Endodermal cell (in vitro differentiated cells): ENCODE data around the gene RASGEF1B. TPM values are rescaled to one million over a fixed set of nuclear protein-coding genes. Genes with fewer than 3 reads are reported as not detected.

ENCODE experiments used
- DNase-seq: peaks from one replicate; pipeline ENCODE4 v3.0.0-alpha.2; 2017
- H3K27ac ChIP-seq: 2 replicates; pipeline ENCODE4 v1.5.1; 2013; ENCODE audit warnings: mild to moderate bottlenecking, low read depth, low read length, moderate library complexity
- H3K27me3 ChIP-seq: 2 replicates; pipeline ENCODE4 v1.6.1; 2013; ENCODE audit warnings: mild to moderate bottlenecking, low read length, moderate library complexity; ENCODE audit not compliant: insufficient read depth, control insufficient read depth, poor library complexity, severe bottlenecking
- H3K36me3 ChIP-seq: 2 replicates; pipeline ENCODE4 v1.7.0; 2013; ENCODE audit warnings: mild to moderate bottlenecking, low read length, moderate library complexity; ENCODE audit not compliant: control insufficient read depth, insufficient read depth
- H3K4me1 ChIP-seq: one replicate; pipeline ENCODE4 v1.7.0; 2013; ENCODE audit warnings: low read length; ENCODE audit not compliant: control insufficient read depth, insufficient read depth
- H3K4me3 ChIP-seq: 2 replicates; pipeline ENCODE4 v1.5.1; 2013; ENCODE audit warnings: mild to moderate bottlenecking, low read length, moderate library complexity
- H3K9ac ChIP-seq: 2 replicates; pipeline ENCODE4 v1.6.1; 2013; ENCODE audit warnings: mild to moderate bottlenecking, low read length, moderate library complexity; ENCODE audit not compliant: poor library complexity, severe bottlenecking; ENCODE audit errors: extremely low read depth
- H3K9me3 ChIP-seq: 2 replicates; pipeline ENCODE4 v1.6.1; 2013; ENCODE audit warnings: mild to moderate bottlenecking, low read length, moderate library complexity; ENCODE audit not compliant: control insufficient read depth
- H3K27ac Mint-ChIP-seq: 2 replicates; pipeline ENCODE4 v1.8.0; 2020; ENCODE audit warnings: mixed read lengths
- H3K27me3 Mint-ChIP-seq: 2 replicates; pipeline ENCODE4 v1.8.0; 2021; ENCODE audit warnings: mild to moderate bottlenecking, mixed read lengths; ENCODE audit not compliant: insufficient read depth
- H3K36me3 Mint-ChIP-seq: 2 replicates; pipeline ENCODE4 v1.8.0; 2020; ENCODE audit warnings: low read depth, mixed read lengths
- H3K4me1 Mint-ChIP-seq: 2 replicates; pipeline ENCODE4 v1.8.0; 2020; ENCODE audit warnings: mixed read lengths
- H3K4me3 Mint-ChIP-seq: 2 replicates; pipeline ENCODE4 v1.8.0; 2020; ENCODE audit warnings: mild to moderate bottlenecking, moderate library complexity, mixed read lengths
- H3K9me3 Mint-ChIP-seq: 2 replicates; pipeline ENCODE4 v1.8.0; 2020; ENCODE audit warnings: mild to moderate bottlenecking, mixed read lengths
- WGBS, 2 experiments: methylation state at CpG; one replicate each; pipeline versions ENCODE4 v1.1.5 to v1.1.7; 2013; ENCODE audit warnings: missing lambda C conversion rate in 2 of 2, mixed read lengths in 1 of 2; ENCODE audit not compliant: insufficient coverage in 1 of 2, insufficient read length in 1 of 2; 5-methylcytosine and 5-hydroxymethylcytosine counted together
- total RNA-seq, 2 donors: library from RNA; stranded (reverse); fragmentation: NEBNext Ultra II Directional in 1 of 2; extraction: Animal tissue kit (Norgen Biotek cat#: 25700) in 1 of 2; gene quantifications; 2 replicates in 1 of 2; 3 replicates in 1 of 2; pipeline ENCODE4 v1.2.1, GENCODE V29; 2021
- TF ChIP-seq, protein P1 (sequence below): fragments of 200-600 bp; sonication (generic); conservative IDR thresholded peaks from 2 replicates; pipeline ENCODE4 v1.5.0; 2021; ENCODE audit warnings: antibody characterized with exemption, mild to moderate bottlenecking

The RASGEF1B gene
- total RNA-seq, 2 donors from 2014 or later = 15.3 to 26.7 TPM

GRCh38 chr4:81506731-81507130 lies 35.0 kb upstream of the RASGEF1B start:
- Histone ChIP-seq H3K9me3 (no peaks in the 10 kb centered on the region), H3K27me3 (no peaks in the 10 kb centered on the region), H3K9ac (no peak overlapping the region), H3K36me3 (no peaks in the 10 kb centered on the region), H3K27ac (no peak overlapping the region), H3K4me1 (peaks cover 6% of the 10 kb centered on the region), H3K4me3 (no peak overlapping the region)
- no peaks in the 10 kb centered on the region for H3K27me3 Mint-ChIP-seq
- H3K4me3 Mint-ChIP-seq = no peak overlapping the region
- TF ChIP-seq, protein P1, sequence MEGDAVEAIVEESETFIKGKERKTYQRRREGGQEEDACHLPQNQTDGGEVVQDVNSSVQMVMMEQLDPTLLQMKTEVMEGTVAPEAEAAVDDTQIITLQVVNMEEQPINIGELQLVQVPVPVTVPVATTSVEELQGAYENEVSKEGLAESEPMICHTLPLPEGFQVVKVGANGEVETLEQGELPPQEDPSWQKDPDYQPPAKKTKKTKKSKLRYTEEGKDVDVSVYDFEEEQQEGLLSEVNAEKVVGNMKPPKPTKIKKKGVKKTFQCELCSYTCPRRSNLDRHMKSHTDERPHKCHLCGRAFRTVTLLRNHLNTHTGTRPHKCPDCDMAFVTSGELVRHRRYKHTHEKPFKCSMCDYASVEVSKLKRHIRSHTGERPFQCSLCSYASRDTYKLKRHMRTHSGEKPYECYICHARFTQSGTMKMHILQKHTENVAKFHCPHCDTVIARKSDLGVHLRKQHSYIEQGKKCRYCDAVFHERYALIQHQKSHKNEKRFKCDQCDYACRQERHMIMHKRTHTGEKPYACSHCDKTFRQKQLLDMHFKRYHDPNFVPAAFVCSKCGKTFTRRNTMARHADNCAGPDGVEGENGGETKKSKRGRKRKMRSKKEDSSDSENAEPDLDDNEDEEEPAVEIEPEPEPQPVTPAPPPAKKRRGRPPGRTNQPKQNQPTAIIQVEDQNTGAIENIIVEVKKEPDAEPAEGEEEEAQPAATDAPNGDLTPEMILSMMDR = no peak
- 91 to 100% methylated on average over 1 to 2 of the region's 2 CpGs for WGBS, 2 experiments
- DNase-seq = no peak
- no peaks in the 10 kb centered on the region for H3K9me3 Mint-ChIP-seq
- no peaks in the 10 kb centered on the region for H3K36me3 Mint-ChIP-seq
- H3K4me1 Mint-ChIP-seq = peaks cover 19% of the 10 kb centered on the region
- no peak overlapping the region for H3K27ac Mint-ChIP-seq

DNA sequence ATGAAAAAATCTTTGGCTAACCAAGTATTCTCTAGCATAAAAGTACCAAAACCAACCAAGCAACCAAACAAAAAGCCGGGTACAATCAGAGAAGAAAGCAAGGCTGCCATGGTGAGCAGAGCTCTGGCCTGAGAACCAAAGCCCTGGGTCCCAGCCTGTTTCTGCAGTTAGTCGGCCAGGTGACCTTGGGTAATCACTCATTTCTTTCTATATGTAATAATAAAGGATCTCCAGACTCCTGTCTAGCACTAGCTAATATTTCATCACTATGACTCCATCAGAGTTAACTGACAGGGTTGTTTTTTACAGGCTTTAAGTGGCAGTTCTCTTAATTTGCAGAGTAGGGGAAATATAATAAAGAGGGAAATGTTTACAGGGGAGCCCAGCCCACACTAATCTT lies 34.0 kb upstream of the RASGEF1B start:
- H3K4me3 Mint-ChIP-seq = no peak overlapping the region
- no peaks in the 10 kb centered on the region for H3K36me3 Mint-ChIP-seq

DNA sequence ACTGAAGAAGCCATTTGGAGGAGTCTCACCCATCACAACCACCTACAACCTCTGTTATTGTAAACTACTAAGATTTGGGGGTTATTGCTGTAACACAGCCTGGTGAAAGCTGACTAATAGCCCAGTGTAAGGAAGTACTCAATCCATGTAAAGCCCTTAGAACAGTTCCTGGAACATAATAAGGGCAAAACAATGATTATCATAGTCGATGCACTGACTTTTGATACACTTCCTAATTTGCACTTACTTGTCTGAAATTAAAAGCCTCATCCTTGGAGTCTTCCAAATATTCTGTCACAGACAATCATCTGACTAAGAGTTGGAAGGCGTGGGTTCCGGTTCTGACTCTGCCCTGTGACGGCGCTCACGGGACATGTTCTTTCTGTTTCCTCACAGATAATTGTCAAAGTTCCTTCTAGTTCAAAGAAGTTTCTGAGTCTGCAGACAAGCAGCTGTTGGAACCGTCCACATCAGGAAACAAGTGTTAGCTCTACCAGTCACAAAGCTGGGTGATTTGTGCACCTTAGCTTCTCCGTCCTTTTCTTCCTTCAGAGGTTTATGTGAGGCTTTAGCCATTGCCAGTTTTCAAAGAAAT lies 33.4 kb upstream of the RASGEF1B start:
- no peak for DNase-seq
- Histone ChIP-seq H3K27me3 (no peaks in the 10 kb centered on the region), H3K9ac (no peak overlapping the region), H3K27ac (no peak overlapping the region), H3K36me3 (no peaks in the 10 kb centered on the region), H3K4me1 (peaks cover 6% of the 10 kb centered on the region), H3K4me3 (no peak overlapping the region), H3K9me3 (no peaks in the 10 kb centered on the region)
- 93 to 95% methylated on average over 8 of the region's 8 CpGs for WGBS, 2 experiments
- TF ChIP-seq, protein P1 = no peak
- H3K27ac Mint-ChIP-seq = no peak overlapping the region
- no peaks in the 10 kb centered on the region for H3K27me3 Mint-ChIP-seq
- no peak overlapping the region for H3K4me3 Mint-ChIP-seq
- H3K9me3 Mint-ChIP-seq = no peaks in the 10 kb centered on the region
- H3K36me3 Mint-ChIP-seq = no peaks in the 10 kb centered on the region
- H3K4me1 Mint-ChIP-seq = peaks cover 28% of the 10 kb centered on the region

More for the DNA sequence above, 34.0 kb upstream of the RASGEF1B start:
- H3K27ac Mint-ChIP-seq = no peak overlapping the region
- WGBS, 2 experiments = 95% methylated on average over 2 of the region's 2 CpGs; no CpG with 5 or more reads in 1 of the 2 experiments
- no peaks in the 10 kb centered on the region for H3K36me3 ChIP-seq
- no peaks in the 10 kb centered on the region for H3K27me3 ChIP-seq
- no peak overlapping the region for H3K4me3 ChIP-seq
- no peak overlapping the region for H3K27ac ChIP-seq
- H3K9ac ChIP-seq = no peak overlapping the region
- DNase-seq = no peak
- no peaks in the 10 kb centered on the region for H3K9me3 Mint-ChIP-seq
- H3K27me3 Mint-ChIP-seq = no peaks in the 10 kb centered on the region
- no peaks in the 10 kb centered on the region for H3K9me3 ChIP-seq
- H3K4me1 ChIP-seq = peaks cover 6% of the 10 kb centered on the region
- peaks cover 27% of the 10 kb centered on the region for H3K4me1 Mint-ChIP-seq
- TF ChIP-seq, protein P1 = no peak
